GM06990 (cell line): ENCODE measurements around the gene PAPSS1.
A peak's percentile ranks its signal among the peaks of the same experiment; 100 is the strongest.
"Not testable (repeated sequence)": the region's sequence is repeated elsewhere in the genome, so short reads cannot be mapped to it uniquely, and the experiment has no call there.

Experiments
- DNase-seq: peaks from one replicate; pipeline ENCODE4 v3.0.0-alpha.2; 2011; ENCODE audit not compliant: insufficient read length; ENCODE audit errors: extremely low read depth
- H3K27me3 ChIP-seq: replicated peaks from 2 replicates; pipeline ENCODE4 v1.6.0; 2011; ENCODE audit warnings: low read length; ENCODE audit not compliant: control insufficient read depth, insufficient read depth
- H3K36me3 ChIP-seq: 2 replicates; pipeline ENCODE4 v1.5.1; 2011; ENCODE audit warnings: low read length; ENCODE audit not compliant: control insufficient read depth, insufficient read depth
- H3K4me3 ChIP-seq: replicated peaks from 2 replicates; pipeline ENCODE4 v1.5.1; 2011; ENCODE audit warnings: low read depth, mild to moderate bottlenecking, control low read depth, low read length
- TF ChIP-seq, protein P1 (sequence below): IDR thresholded peaks from 2 replicates; pipeline ENCODE4 v1.5.1; 2011; ENCODE audit warnings: low read length, control low read depth, mild to moderate bottlenecking, inconsistent platforms; ENCODE audit not compliant: insufficient read depth, poor library complexity, severe bottlenecking

PAPSS1 gene

DNA sequence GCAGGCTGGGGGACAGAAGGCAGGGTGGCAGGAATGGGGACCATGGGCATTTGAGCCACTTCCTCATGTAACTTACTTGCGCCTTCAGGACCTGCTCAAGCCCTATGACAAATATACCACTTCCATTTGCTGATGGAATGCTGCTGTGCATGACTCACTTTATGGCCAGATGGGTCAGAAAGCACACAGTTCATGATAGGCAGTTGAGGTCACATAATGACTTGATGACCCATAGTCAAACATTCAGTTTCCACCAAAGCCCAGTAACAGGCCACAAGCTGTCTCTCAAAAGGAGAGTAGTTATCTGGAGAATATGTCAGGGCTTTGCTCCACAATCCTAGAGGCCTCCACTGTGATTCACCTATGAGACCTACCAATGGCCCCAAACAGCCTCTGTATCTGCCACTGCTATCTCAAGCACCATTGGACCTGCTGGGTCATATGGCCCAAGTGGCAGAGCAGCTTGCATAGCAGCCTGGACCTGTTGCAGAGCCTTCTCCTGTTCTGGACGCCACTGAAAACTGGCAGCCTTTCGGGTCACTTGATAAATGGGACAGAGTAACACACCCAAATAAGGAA is 5.3 kb upstream of the PAPSS1 start:
- no peaks in the 10 kb centered on the region for H3K27me3 ChIP-seq
- no peak overlapping the region for H3K4me3 ChIP-seq
- TF ChIP-seq, protein P1, sequence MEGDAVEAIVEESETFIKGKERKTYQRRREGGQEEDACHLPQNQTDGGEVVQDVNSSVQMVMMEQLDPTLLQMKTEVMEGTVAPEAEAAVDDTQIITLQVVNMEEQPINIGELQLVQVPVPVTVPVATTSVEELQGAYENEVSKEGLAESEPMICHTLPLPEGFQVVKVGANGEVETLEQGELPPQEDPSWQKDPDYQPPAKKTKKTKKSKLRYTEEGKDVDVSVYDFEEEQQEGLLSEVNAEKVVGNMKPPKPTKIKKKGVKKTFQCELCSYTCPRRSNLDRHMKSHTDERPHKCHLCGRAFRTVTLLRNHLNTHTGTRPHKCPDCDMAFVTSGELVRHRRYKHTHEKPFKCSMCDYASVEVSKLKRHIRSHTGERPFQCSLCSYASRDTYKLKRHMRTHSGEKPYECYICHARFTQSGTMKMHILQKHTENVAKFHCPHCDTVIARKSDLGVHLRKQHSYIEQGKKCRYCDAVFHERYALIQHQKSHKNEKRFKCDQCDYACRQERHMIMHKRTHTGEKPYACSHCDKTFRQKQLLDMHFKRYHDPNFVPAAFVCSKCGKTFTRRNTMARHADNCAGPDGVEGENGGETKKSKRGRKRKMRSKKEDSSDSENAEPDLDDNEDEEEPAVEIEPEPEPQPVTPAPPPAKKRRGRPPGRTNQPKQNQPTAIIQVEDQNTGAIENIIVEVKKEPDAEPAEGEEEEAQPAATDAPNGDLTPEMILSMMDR: no peak
- H3K36me3 ChIP-seq: no peaks in the 10 kb centered on the region
- DNase-seq: no peak

DNA sequence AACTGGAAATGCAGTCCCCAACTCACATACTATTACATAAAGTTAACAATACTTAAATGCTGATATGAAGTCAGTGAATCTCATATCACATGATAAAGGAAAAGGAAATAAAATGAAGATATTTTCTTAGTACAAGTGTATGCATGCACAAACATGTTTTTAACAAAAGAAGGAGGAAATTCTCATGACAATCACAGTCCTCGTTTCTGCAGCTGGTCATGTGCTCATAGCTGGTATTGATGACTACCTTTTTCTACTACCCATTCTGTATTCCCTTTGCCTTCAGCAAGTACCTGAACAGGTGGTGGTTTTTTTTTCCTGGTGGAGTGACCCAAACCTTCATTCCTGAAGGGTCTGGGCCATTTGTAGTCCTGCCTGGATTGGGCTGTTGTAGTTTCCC is 3.3 kb upstream of the PAPSS1 start:
- not testable (repeated sequence) for H3K4me3 ChIP-seq, H3K27me3 ChIP-seq, DNase-seq, H3K36me3 ChIP-seq

DNA sequence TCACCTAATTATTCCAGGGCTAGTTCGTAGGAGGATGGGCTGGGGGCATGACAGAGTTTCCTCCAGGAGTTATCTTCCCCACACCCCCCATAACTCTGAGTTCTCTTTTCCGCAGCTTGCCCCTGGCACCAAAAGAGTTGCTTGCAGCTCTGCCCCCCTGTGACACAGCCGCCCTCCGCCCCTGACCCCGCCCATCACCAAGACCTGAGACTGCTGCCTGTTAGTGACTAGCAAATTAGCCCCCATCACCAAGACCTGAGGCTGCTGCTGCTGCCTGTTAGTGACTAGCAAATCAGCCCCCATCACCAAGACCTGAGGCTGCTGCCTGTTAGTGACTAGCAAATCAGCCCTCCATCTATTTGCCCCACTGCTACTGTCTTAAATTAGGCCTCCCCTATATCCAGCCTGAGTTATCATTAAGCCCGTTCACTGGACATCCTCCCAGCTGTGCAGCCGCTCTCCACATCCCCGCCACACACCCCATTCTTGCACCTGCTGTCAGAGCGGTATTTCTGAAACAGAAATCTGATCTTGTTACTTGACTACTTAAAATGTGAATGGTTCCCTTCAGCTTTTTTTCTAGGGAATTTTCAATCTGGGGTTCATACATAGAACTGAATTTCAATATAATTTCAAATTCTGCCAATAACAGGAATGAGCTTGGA is 1.5 kb upstream of the PAPSS1 start:
- DNase-seq: peak; percentile 50
- Histone ChIP-seq H3K27me3 (no peaks in the 10 kb centered on the region), H3K36me3 (no peaks in the 10 kb centered on the region), H3K4me3 (peak overlapping the region; percentile 82)
- TF ChIP-seq, protein P1: no peak

DNA sequence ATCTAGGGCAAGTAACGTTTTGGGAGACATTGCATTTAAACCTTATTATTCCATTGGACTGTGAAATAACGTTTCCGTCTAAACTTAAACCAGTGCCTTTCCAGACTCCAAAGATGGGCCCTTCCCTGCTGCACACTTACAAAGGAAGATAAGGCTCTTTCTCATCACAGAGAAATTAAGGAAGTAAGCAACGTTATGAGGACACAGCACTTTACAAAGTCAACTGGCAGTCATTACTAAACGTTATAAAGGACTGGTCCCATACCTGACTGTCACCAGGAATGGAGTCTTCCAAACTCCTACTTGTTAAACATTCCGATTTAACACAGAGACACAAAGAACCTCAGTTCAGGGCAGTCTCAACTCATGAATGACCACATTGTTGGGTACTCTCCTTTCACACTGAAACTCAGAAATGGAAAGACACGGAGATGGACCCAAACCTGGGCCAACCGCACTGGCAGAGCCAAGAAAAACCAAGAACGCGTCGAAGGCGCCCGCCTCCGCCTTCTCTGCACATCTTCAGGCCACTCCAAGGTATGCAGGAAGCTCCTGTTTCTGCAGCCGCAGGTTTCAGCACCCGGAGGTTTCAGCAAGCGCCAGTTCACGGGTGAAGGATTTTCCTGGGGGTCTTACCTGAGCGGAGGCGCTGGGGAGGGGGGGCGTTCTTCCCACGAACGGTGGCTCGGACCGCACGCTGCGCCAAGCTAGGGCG is 670 bp downstream of the PAPSS1 start:
- DNase-seq: no peak
- Histone ChIP-seq H3K4me3 (peak overlapping the region; percentile 82), H3K36me3 (no peaks in the 10 kb centered on the region), H3K27me3 (no peaks in the 10 kb centered on the region)
- TF ChIP-seq, protein P1: no peak

DNA sequence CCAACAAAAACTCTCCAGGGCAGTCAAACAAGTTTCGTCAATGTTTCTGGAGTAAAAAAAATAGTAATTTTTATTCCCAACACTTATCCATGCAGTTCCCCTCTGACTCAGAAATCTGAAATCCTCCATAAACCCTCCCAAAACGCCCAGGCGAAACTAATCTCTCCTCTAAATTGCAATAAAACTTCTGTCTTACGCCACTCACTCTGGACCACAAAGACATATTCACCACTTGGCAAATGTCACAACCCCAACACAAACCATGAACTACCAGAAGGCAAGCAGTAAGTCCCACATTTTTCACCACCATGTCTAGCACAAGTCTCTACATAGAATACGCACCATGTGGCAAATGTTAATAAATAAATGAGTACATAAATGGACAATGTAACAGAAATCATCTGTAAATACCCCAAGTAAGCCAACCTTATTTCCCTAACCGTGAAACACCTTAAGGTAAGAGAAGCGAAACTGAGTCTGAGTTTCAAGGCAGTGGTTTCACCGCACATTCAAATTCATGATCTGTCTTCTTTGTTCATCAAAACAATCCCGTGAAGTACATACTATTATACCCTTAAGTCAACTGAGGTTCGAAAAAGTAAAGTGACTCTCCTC is 1.6 kb downstream of the PAPSS1 start:
- DNase-seq: peak; percentile 36
- H3K4me3 ChIP-seq: peak overlapping the region; percentile 82
- TF ChIP-seq, protein P1: no peak

DNA sequence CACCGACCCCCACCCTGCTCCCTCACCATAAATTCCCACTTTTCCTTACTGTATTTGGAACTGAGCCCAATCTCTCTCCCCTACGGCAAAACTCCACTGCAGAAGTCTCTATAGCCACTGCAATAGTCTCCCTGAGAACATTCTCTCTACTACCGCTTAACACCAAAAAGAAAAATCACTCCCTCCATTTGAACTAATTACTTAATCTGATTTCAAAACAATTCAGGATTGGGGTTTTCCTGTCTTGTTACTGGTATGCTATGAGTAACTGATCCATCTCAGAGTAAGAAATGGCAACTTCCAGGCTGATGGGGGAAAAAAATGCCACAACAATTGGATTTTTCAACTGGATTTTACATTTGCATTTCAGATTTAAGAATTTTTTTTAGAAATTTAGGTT is 5.8 kb downstream of the PAPSS1 start:
- TF ChIP-seq, protein P1: no peak
- H3K27me3 ChIP-seq: no peaks in the 10 kb centered on the region
- no peak for DNase-seq
- H3K36me3 ChIP-seq: no peaks in the 10 kb centered on the region; the same call in 1 of the 2 replicates
- no peak overlapping the region for H3K4me3 ChIP-seq

More for the DNA sequence above, 1.6 kb downstream of the PAPSS1 start:
- no peaks in the 10 kb centered on the region for H3K36me3 ChIP-seq
- H3K27me3 ChIP-seq: no peaks in the 10 kb centered on the region
